H9 (cell line): ENCODE data around the gene EPHA10. TPM values are rescaled to one million over a fixed set of nuclear protein-coding genes. Genes with fewer than 3 reads are reported as not detected.

Source experiments
- DNase-seq: peaks from one replicate; pipeline ENCODE4 v3.0.0-alpha.2; 2017
- H2AFZ ChIP-seq: one replicate; pipeline ENCODE4 v1.6.1; 2013; ENCODE audit warnings: mild to moderate bottlenecking, low read length, control low read depth, moderate library complexity
- H2AK5ac ChIP-seq: 2 replicates; pipeline ENCODE4 v1.6.1; 2013; ENCODE audit warnings: low read length, control low read depth, mixed read lengths; ENCODE audit not compliant: insufficient read length
- H2BK120ac ChIP-seq: one replicate; pipeline ENCODE4 v1.6.1; 2013; ENCODE audit warnings: low read depth, mild to moderate bottlenecking, low read length, control low read depth, inconsistent platforms; ENCODE audit not compliant: poor library complexity, severe bottlenecking
- H2BK12ac ChIP-seq: 2 replicates; pipeline ENCODE4 v1.6.1; 2013; ENCODE audit warnings: low read length, control low read depth, mixed read lengths, low read depth; ENCODE audit not compliant: insufficient read length
- H2BK15ac ChIP-seq: 2 replicates; pipeline ENCODE4 v1.6.1; 2013; ENCODE audit warnings: low read depth, low read length, control low read depth
- H2BK20ac ChIP-seq: one replicate; pipeline ENCODE4 v1.6.1; 2013; ENCODE audit warnings: low read depth, mild to moderate bottlenecking, low read length, control low read depth, inconsistent platforms; ENCODE audit not compliant: poor library complexity, severe bottlenecking
- H2BK5ac ChIP-seq: 2 replicates; pipeline ENCODE4 v1.6.1; 2013; ENCODE audit warnings: low read length, control low read depth, mixed read lengths; ENCODE audit not compliant: insufficient read length
- H3K14ac ChIP-seq: 2 replicates; pipeline ENCODE4 v1.6.1; 2013; ENCODE audit warnings: low read length, control low read depth; ENCODE audit not compliant: insufficient read depth
- H3K18ac ChIP-seq: 2 replicates; pipeline ENCODE4 v1.6.1; 2013; ENCODE audit warnings: low read depth, mild to moderate bottlenecking, mixed read lengths, low read length, control low read depth; ENCODE audit not compliant: insufficient read length
- H3K23ac ChIP-seq: 2 replicates; pipeline ENCODE4 v1.6.1; 2013; ENCODE audit warnings: low read length, control low read depth, mixed read lengths, low read depth; ENCODE audit not compliant: insufficient read length
- H3K23me2 ChIP-seq: 2 replicates; pipeline ENCODE4 v1.6.1; 2013; ENCODE audit warnings: low read depth, mild to moderate bottlenecking, mixed read lengths, low read length, control low read depth; ENCODE audit not compliant: insufficient read length, poor library complexity, severe bottlenecking
- H3K27ac ChIP-seq: 2 replicates; pipeline ENCODE4 v1.5.1; 2013; ENCODE audit warnings: low read length, control low read depth, mixed read lengths, low read depth; ENCODE audit not compliant: insufficient read length
- H3K27me3 ChIP-seq: 2 replicates; pipeline ENCODE4 v1.6.1; 2013; ENCODE audit warnings: low read length, control low read depth, inconsistent platforms; ENCODE audit not compliant: insufficient read depth
- H3K4ac ChIP-seq: 2 replicates; pipeline ENCODE4 v1.6.1; 2013; ENCODE audit warnings: low read depth, mild to moderate bottlenecking, control low read depth, inconsistent platforms, low read length, moderate library complexity
- H3K4me1 ChIP-seq: 2 replicates; pipeline ENCODE4 v1.6.1; 2013; ENCODE audit warnings: low read length, control low read depth, inconsistent platforms; ENCODE audit not compliant: insufficient read depth
- H3K4me2 ChIP-seq: 2 replicates; pipeline ENCODE4 v1.6.1; 2013; ENCODE audit warnings: low read length, control low read depth, mixed read lengths; ENCODE audit not compliant: insufficient read length, insufficient read depth
- H3K56ac ChIP-seq: 2 replicates; pipeline ENCODE4 v1.6.1; 2013; ENCODE audit warnings: low read depth, mild to moderate bottlenecking, mixed read lengths, low read length, control low read depth; ENCODE audit not compliant: insufficient read length
- H3K79me1 ChIP-seq: 2 replicates; pipeline ENCODE4 v1.6.1; 2013; ENCODE audit warnings: low read depth, mild to moderate bottlenecking, moderate library complexity, low read length, control low read depth, inconsistent platforms; ENCODE audit not compliant: insufficient read depth, poor library complexity, severe bottlenecking
- H3K79me2 ChIP-seq: 2 replicates; pipeline ENCODE4 v1.6.1; 2013; ENCODE audit warnings: low read length, control low read depth, inconsistent platforms; ENCODE audit not compliant: insufficient read depth
- H3K9ac ChIP-seq: 2 replicates; pipeline ENCODE4 v1.6.1; 2013; ENCODE audit warnings: low read length, control low read depth, mixed read lengths; ENCODE audit not compliant: insufficient read length; ENCODE audit errors: extremely low read depth
- H3K9me3 ChIP-seq: one replicate; pipeline ENCODE4 v1.6.1; 2013; ENCODE audit warnings: low read depth, low read length, inconsistent platforms; ENCODE audit not compliant: control insufficient read depth
- H3T11ph ChIP-seq: one replicate; pipeline ENCODE4 v1.6.1; 2013; ENCODE audit warnings: mild to moderate bottlenecking, low read length, control low read depth, inconsistent platforms
- H4K20me1 ChIP-seq: one replicate; pipeline ENCODE4 v1.6.1; 2013; ENCODE audit not compliant: control insufficient read depth, insufficient read length, insufficient read depth
- H4K5ac ChIP-seq: 2 replicates; pipeline ENCODE4 v1.6.1; 2013; ENCODE audit warnings: low read depth, mild to moderate bottlenecking, mixed read lengths, low read length, control low read depth; ENCODE audit not compliant: insufficient read length
- H4K8ac ChIP-seq: replicated peaks from 2 replicates; pipeline ENCODE4 v1.6.1; 2013; ENCODE audit warnings: low read length, control low read depth, mixed read lengths, low read depth; ENCODE audit not compliant: insufficient read length
- H4K91ac ChIP-seq: 2 replicates; pipeline ENCODE4 v1.6.1; 2013; ENCODE audit warnings: low read depth, mild to moderate bottlenecking, moderate library complexity, mixed read lengths, low read length, control low read depth; ENCODE audit not compliant: insufficient read length
- H3K27ac Mint-ChIP-seq, 3 experiments: 2 replicates in 2 of 3; 3 replicates in 1 of 3; pipeline ENCODE4 v1.8.0; 2020 to 2021; ENCODE audit warnings: mixed read lengths in 3 of 3, mild to moderate bottlenecking in 1 of 3, moderate library complexity in 1 of 3
- H3K27me3 Mint-ChIP-seq: 2 replicates; pipeline ENCODE4 v1.8.0; 2021; ENCODE audit warnings: low read depth, mild to moderate bottlenecking, moderate library complexity, mixed read lengths
- H3K36me3 Mint-ChIP-seq, 3 experiments: 2 replicates in 2 of 3; 3 replicates in 1 of 3; pipeline ENCODE4 v1.8.0; 2020 to 2021; ENCODE audit warnings: low read depth in 3 of 3, mixed read lengths in 3 of 3; ENCODE audit not compliant: insufficient read depth in 1 of 3
- H3K4me1 Mint-ChIP-seq, 2 experiments: 2 replicates each; pipeline ENCODE4 v1.8.0; 2020; ENCODE audit warnings: mixed read lengths in 2 of 2
- H3K4me3 Mint-ChIP-seq, 2 experiments: 2 replicates in 1 of 2; 3 replicates in 1 of 2; pipeline ENCODE4 v1.8.0; 2020 to 2021; ENCODE audit warnings: mild to moderate bottlenecking in 2 of 2, mixed read lengths in 2 of 2, moderate library complexity in 1 of 2
- H3K9me3 Mint-ChIP-seq, 2 experiments: 2 replicates in 1 of 2; 3 replicates in 1 of 2; pipeline ENCODE4 v1.8.0; 2020; ENCODE audit warnings: mild to moderate bottlenecking in 2 of 2, mixed read lengths in 2 of 2, moderate library complexity in 1 of 2
- WGBS: extraction: QIAGEN DNeasy Blood & Tissue Kit; methylation state at CpG from one replicate; pipeline ENCODE4 v1.1.7; 2013; ENCODE audit warnings: missing lambda C conversion rate, low lambda C conversion rate, mixed read lengths; ENCODE audit not compliant: insufficient read length; ENCODE audit errors: extremely low coverage; 5-methylcytosine and 5-hydroxymethylcytosine counted together
- total RNA-seq: library from RNA; stranded (reverse); gene quantifications from 2 replicates; pipeline ENCODE4 v1.2.1, GENCODE V29; 2021
- TF ChIP-seq, protein P1 (sequence below): fragments of 200-600 bp; sonication (generic); conservative IDR thresholded peaks from 3 replicates; pipeline ENCODE4 v1.8.0; 2021; ENCODE audit warnings: antibody characterized with exemption, mild to moderate bottlenecking

Gene EPHA10
- total RNA-seq, 1 experiment from 2014 or later: 0.96 TPM

DNA sequence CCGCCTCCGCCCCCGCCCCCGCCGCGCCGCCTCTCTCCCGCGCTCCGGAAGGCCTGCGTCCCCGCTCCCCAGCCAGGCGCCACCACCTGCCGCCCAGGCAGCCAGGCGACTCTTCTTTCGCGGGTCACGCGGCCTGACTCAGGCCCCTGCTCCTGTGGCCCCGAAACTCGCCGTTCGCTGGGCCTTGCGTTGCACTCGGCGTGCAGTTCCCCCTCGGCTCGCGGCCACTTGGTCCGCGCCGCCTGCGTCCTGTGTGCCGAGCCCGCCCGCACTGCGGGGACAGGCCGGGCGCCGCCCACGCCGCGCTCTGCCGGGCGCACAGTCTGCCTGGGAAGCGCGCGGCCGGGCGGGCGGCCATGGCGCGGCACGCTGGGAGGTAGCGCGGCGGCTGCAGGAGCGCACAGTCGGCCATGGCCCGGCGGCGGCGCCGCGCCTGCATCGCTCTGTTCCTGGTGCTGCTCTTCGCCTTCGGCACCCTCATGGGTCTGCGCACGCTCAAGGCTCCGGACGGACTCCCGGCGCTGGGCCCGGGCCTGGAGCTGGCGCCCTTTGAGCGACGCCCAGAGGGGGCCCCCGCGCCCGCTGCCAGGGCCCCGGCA is 29.0 kb upstream of the EPHA10 start, which contains the start of gene MANEAL:
Gene MANEAL (plus strand): TSS at position 75 of the 599 bp plus-strand sequence. CDS start 336 bp downstream, at position 411.
- no CpG with 5 or more reads among the region's 82 CpGs for WGBS
- H3K4me3 Mint-ChIP-seq: peak within 1 kb of the TSS; percentile 75 to 80
- DNase-seq: peak; percentile 56
- no peak within 1 kb of the TSS for H2AFZ ChIP-seq
- H3K9me3 Mint-ChIP-seq: no peaks in the 10 kb centered on the region
- no peaks in the 10 kb centered on the region for H3K79me1 ChIP-seq
- no peak within 1 kb of the TSS for H2BK20ac ChIP-seq
- H4K20me1 ChIP-seq: no peaks in the 10 kb centered on the region
- no peak within 1 kb of the TSS for H3K9ac ChIP-seq
- no peak within 1 kb of the TSS for H2BK15ac ChIP-seq
- H3K9me3 ChIP-seq: no peaks in the 10 kb centered on the region
- H2BK12ac ChIP-seq: no peak within 1 kb of the TSS
- peaks cover 47% of the 10 kb centered on the region for H3K27me3 Mint-ChIP-seq
- no peaks in the 10 kb centered on the region for H3K79me2 ChIP-seq
- no peak within 1 kb of the TSS for H3K18ac ChIP-seq
- H3K23ac ChIP-seq: no peak within 1 kb of the TSS
- H3T11ph ChIP-seq: no peak within 1 kb of the TSS
- peak within 1 kb of the TSS; percentile 91 for H3K14ac ChIP-seq
- H3K4me1 ChIP-seq: no peaks in the 10 kb centered on the region; the same call in 1 of the 2 replicates
- H3K27me3 ChIP-seq: peaks cover 7% of the 10 kb centered on the region; the same call in 1 of the 2 replicates
- H4K5ac ChIP-seq: no peak within 1 kb of the TSS
- no peak within 1 kb of the TSS for H4K8ac ChIP-seq
- H3K36me3 Mint-ChIP-seq: peaks cover 0 to 26% (median 6%) of the 10 kb centered on the region in 3 experiments; a peak in 3 of 7 replicates
- H3K27ac ChIP-seq: no peak within 1 kb of the TSS
- H2AK5ac ChIP-seq: no peak within 1 kb of the TSS
- no peak within 1 kb of the TSS for H2BK5ac ChIP-seq
- H3K4me2 ChIP-seq: peak within 1 kb of the TSS; percentile 13
- peaks cover 7 to 12% of the 10 kb centered on the region in 2 experiments for H3K4me1 Mint-ChIP-seq
- H4K91ac ChIP-seq: no peak within 1 kb of the TSS
- no peak within 1 kb of the TSS for H3K56ac ChIP-seq
- TF ChIP-seq, protein P1, sequence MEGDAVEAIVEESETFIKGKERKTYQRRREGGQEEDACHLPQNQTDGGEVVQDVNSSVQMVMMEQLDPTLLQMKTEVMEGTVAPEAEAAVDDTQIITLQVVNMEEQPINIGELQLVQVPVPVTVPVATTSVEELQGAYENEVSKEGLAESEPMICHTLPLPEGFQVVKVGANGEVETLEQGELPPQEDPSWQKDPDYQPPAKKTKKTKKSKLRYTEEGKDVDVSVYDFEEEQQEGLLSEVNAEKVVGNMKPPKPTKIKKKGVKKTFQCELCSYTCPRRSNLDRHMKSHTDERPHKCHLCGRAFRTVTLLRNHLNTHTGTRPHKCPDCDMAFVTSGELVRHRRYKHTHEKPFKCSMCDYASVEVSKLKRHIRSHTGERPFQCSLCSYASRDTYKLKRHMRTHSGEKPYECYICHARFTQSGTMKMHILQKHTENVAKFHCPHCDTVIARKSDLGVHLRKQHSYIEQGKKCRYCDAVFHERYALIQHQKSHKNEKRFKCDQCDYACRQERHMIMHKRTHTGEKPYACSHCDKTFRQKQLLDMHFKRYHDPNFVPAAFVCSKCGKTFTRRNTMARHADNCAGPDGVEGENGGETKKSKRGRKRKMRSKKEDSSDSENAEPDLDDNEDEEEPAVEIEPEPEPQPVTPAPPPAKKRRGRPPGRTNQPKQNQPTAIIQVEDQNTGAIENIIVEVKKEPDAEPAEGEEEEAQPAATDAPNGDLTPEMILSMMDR: no peak
- H2BK120ac ChIP-seq: no peak within 1 kb of the TSS
- no peak within 1 kb of the TSS for H3K4ac ChIP-seq
- no peaks in the 10 kb centered on the region for H3K23me2 ChIP-seq
- no peak within 1 kb of the TSS for H3K27ac Mint-ChIP-seq
